Measurements from ENCODE around the gene AMPH. TPM values are rescaled to one million over a fixed set of nuclear protein-coding genes. Genes with fewer than 3 reads are reported as not detected.

The AMPH gene
- total and polyA plus RNA-seq, 2 donors: 1.3 to 1.4 TPM

DNA sequence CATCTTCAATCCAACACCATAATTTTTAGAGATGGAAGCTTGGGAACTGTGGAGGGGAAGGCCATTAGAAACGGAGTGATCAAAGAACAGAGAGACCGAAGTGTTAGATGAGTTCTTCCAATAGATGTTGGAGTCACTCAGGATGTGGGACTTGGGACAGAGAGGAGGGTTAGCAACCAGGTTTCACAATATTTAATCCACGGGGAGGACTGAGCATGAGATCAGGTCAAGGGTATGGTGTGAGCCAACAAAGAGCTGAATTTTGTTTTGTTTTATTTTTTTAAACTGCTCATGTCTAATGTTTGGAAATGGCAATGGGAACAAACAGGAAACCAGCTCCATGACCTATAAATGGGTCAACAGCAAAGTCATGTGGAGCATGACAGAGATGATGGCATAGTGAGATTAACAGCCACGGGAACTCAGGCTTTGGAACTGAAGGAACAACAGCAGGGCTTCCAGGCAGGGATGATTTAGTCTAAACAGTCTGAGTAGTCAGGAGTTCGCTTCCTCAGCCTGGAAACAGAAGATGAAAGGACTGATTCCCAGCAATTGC lies 38.9 kb upstream of the AMPH start:
- no peak for DNase-seq (ENCODE audit: low read depth in 6 of 9, low spot score in 9 of 9)
- no peak overlapping the region for H3K27ac ChIP-seq (ENCODE audit: low read depth in 1 of 2, low read length in 1 of 2)
- 95% methylated on average over 5 of the region's 5 CpGs for WGBS
- no peaks in the 10 kb centered on the region for H3K36me3 ChIP-seq (ENCODE audit: control insufficient read depth in 2 of 2, insufficient read depth in 2 of 2, low read length in 1 of 2)
- no peaks in the 10 kb centered on the region for H3K27me3 ChIP-seq (ENCODE audit: control insufficient read depth in 2 of 2, insufficient read depth in 1 of 2, low read length in 1 of 2)
- H3K4me3 ChIP-seq (ENCODE audit: low read length in 2 of 2): no peak overlapping the region
- no peaks in the 10 kb centered on the region for H3K9me3 ChIP-seq (ENCODE audit: control insufficient read depth in 2 of 2, insufficient read depth in 1 of 2, low read length in 1 of 2)
- H3K4me1 ChIP-seq (ENCODE audit: control insufficient read depth in 2 of 2, insufficient read depth in 2 of 2, low read length in 2 of 2): no peaks in the 10 kb centered on the region

DNA sequence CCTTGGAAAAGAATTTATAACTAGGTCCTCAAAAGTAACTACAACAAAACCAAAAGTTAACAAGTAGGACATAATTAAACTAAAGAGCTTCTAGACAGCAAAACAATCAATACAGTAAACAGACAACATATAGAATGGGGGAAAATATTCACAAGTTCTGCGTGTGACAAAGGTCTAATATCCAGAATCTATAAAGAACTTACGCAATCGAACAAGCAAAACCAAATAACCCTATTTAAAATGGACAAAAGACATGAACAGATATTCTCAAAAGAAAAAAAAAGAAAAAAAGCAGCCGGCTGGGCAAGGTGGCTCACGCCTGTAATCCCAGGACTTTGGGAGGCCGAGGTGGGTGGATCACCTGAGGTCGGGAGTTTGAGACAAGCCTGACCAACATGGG lies 33.8 kb upstream of the AMPH start:
- H3K27ac ChIP-seq (ENCODE audit: low read depth in 1 of 2, low read length in 1 of 2): no peak overlapping the region
- H3K27me3 ChIP-seq (ENCODE audit: control insufficient read depth in 2 of 2, insufficient read depth in 1 of 2, low read length in 1 of 2): no peaks in the 10 kb centered on the region
- no peaks in the 10 kb centered on the region for H3K4me1 ChIP-seq (ENCODE audit: control insufficient read depth in 2 of 2, insufficient read depth in 2 of 2, low read length in 2 of 2)
- no peak for DNase-seq (ENCODE audit: low read depth in 6 of 9, low spot score in 9 of 9)
- no peaks in the 10 kb centered on the region for H3K36me3 ChIP-seq (ENCODE audit: control insufficient read depth in 2 of 2, insufficient read depth in 2 of 2, low read length in 1 of 2)
- WGBS: 98% methylated on average over 7 of the region's 7 CpGs
- no peaks in the 10 kb centered on the region for H3K9me3 ChIP-seq (ENCODE audit: control insufficient read depth in 2 of 2, insufficient read depth in 1 of 2, low read length in 1 of 2)
- no peak overlapping the region for H3K4me3 ChIP-seq (ENCODE audit: low read length in 2 of 2)

DNA sequence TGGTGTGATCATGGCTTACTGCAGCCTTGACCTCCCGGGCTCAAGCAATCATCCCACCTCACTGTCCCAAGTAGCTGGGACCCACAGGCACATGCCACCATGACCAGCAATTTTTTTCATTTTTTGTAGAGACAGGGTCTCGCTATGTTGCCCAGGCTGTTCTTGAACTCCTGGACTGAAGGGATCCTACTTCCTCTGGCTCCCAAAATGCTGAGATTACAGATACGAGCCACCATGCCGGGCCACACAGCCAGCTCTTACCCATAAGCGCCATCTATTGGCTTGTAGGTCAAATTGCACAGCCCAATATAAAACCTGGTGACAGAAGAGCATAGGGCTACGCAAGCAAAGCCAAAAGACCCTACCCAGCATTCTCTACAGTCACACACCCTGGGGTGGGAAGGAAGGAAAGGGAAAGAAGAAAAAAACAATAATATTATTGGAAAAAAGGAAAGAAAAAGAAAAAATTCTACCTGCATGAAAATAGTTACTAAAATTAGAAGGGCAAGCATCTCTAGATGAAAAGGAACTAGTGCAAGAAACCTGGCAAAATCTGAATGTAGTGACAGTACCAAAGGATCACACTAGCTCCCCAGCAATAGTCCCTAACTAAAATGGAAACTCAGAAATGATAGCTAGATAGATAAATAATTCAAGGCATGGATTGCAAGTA lies 29.4 kb upstream of the AMPH start:
- Histone ChIP-seq H3K27ac (ENCODE audit: low read depth in 1 of 2, low read length in 1 of 2) (no peak overlapping the region), H3K4me1 (ENCODE audit: control insufficient read depth in 2 of 2, insufficient read depth in 2 of 2, low read length in 2 of 2) (no peaks in the 10 kb centered on the region), H3K27me3 (ENCODE audit: control insufficient read depth in 2 of 2, insufficient read depth in 1 of 2, low read length in 1 of 2) (no peaks in the 10 kb centered on the region), H3K36me3 (ENCODE audit: control insufficient read depth in 2 of 2, insufficient read depth in 2 of 2, low read length in 1 of 2) (no peaks in the 10 kb centered on the region), H3K9me3 (ENCODE audit: control insufficient read depth in 2 of 2, insufficient read depth in 1 of 2, low read length in 1 of 2) (no peaks in the 10 kb centered on the region), H3K4me3 (ENCODE audit: low read length in 2 of 2) (no peak overlapping the region)
- peak in 6 of 9 donors; percentile 6 to 49 (median 14) for DNase-seq (ENCODE audit: low read depth in 6 of 9, low spot score in 9 of 9)
- WGBS: 47% methylated on average over 6 of the region's 6 CpGs

DNA sequence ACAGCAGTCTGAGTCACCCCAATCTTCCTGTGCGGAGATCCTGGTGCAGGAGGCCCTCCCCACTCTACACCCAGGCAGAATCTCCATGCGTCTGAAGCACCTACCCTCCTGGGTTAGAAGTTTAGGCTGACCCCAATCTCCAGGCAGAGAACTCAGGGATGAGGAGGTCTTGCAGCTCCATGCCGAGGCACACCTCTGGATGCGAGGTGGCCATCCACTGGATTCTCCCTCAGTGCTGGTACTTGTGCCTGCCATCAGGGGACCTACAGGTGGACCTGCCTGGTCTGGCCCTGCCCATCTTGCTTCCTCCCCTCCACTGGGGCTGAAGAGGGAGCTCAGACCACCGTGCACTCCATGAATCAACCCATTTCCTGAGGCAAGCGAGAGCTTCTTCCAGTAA lies 28.8 kb upstream of the AMPH start:
- H3K27me3 ChIP-seq (ENCODE audit: control insufficient read depth in 2 of 2, insufficient read depth in 1 of 2, low read length in 1 of 2): no peaks in the 10 kb centered on the region
- H3K4me3 ChIP-seq (ENCODE audit: low read length in 2 of 2): no peak overlapping the region
- 94% methylated on average over 6 of the region's 6 CpGs for WGBS
- no peaks in the 10 kb centered on the region for H3K36me3 ChIP-seq (ENCODE audit: control insufficient read depth in 2 of 2, insufficient read depth in 2 of 2, low read length in 1 of 2)
- no peaks in the 10 kb centered on the region for H3K4me1 ChIP-seq (ENCODE audit: control insufficient read depth in 2 of 2, insufficient read depth in 2 of 2, low read length in 2 of 2)
- no peak overlapping the region for H3K27ac ChIP-seq (ENCODE audit: low read depth in 1 of 2, low read length in 1 of 2)
- no peaks in the 10 kb centered on the region for H3K9me3 ChIP-seq (ENCODE audit: control insufficient read depth in 2 of 2, insufficient read depth in 1 of 2, low read length in 1 of 2)
- no peak for DNase-seq (ENCODE audit: low read depth in 6 of 9, low spot score in 9 of 9)

DNA sequence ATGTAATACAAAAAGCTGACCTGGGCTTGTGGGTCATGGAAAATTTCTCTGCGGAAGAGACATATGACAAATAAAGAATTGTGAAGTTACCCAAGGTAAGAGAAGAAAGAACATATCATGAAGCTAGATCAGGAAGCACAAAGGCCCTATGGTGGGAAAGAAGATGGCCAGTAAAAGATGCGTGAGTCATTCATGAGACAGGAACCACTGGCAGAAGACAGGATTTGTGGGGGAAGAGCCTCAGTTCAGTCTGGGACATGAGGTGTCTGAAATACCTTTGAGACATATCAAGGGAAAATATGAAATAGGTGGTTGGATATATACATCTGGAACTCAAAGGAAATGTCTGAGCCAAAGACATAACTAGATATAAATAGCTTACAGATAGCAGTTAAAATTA lies 27.7 kb upstream of the AMPH start:
- Histone ChIP-seq H3K27ac (ENCODE audit: low read depth in 1 of 2, low read length in 1 of 2) (no peak overlapping the region), H3K4me3 (ENCODE audit: low read length in 2 of 2) (no peak overlapping the region), H3K36me3 (ENCODE audit: control insufficient read depth in 2 of 2, insufficient read depth in 2 of 2, low read length in 1 of 2) (no peaks in the 10 kb centered on the region), H3K27me3 (ENCODE audit: control insufficient read depth in 2 of 2, insufficient read depth in 1 of 2, low read length in 1 of 2) (no peaks in the 10 kb centered on the region), H3K4me1 (ENCODE audit: control insufficient read depth in 2 of 2, insufficient read depth in 2 of 2, low read length in 2 of 2) (no peaks in the 10 kb centered on the region), H3K9me3 (ENCODE audit: control insufficient read depth in 2 of 2, insufficient read depth in 1 of 2, low read length in 1 of 2) (no peaks in the 10 kb centered on the region)
- no peak for DNase-seq (ENCODE audit: low read depth in 6 of 9, low spot score in 9 of 9)
- 98% methylated on average over 2 of the region's 2 CpGs for WGBS

DNA sequence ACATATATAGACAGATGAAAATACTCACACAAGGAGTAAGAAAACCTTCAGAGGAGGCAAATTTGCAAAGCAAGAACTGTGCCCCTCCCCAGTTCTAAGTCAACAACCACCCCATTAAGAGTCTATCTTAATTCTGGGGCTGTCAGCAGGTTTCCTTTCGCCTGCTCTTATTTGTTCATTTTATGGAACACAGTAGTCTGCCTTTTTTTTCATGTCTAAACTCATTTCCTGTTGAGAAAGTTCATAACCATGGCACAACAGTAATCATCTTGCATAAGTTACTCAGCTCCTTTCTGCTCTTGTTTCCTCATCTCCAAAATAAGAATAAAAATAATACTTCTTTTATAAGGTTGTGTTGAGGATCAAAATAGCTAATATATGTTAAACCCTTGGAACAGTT lies 25.8 kb upstream of the AMPH start:
- no peaks in the 10 kb centered on the region for H3K36me3 ChIP-seq (ENCODE audit: control insufficient read depth in 2 of 2, insufficient read depth in 2 of 2, low read length in 1 of 2)
- peak in 1 of 9 donors; percentile 21 for DNase-seq (ENCODE audit: low read depth in 6 of 9, low spot score in 9 of 9)
- no peaks in the 10 kb centered on the region for H3K9me3 ChIP-seq (ENCODE audit: control insufficient read depth in 2 of 2, insufficient read depth in 1 of 2, low read length in 1 of 2)
- no peak overlapping the region for H3K4me3 ChIP-seq (ENCODE audit: low read length in 2 of 2)
- H3K27me3 ChIP-seq (ENCODE audit: control insufficient read depth in 2 of 2, insufficient read depth in 1 of 2, low read length in 1 of 2): no peaks in the 10 kb centered on the region
- H3K27ac ChIP-seq (ENCODE audit: low read depth in 1 of 2, low read length in 1 of 2): no peak overlapping the region
- H3K4me1 ChIP-seq (ENCODE audit: control insufficient read depth in 2 of 2, insufficient read depth in 2 of 2, low read length in 2 of 2): no peaks in the 10 kb centered on the region
- WGBS: 75% methylated on average over 1 of the region's 1 CpG

DNA sequence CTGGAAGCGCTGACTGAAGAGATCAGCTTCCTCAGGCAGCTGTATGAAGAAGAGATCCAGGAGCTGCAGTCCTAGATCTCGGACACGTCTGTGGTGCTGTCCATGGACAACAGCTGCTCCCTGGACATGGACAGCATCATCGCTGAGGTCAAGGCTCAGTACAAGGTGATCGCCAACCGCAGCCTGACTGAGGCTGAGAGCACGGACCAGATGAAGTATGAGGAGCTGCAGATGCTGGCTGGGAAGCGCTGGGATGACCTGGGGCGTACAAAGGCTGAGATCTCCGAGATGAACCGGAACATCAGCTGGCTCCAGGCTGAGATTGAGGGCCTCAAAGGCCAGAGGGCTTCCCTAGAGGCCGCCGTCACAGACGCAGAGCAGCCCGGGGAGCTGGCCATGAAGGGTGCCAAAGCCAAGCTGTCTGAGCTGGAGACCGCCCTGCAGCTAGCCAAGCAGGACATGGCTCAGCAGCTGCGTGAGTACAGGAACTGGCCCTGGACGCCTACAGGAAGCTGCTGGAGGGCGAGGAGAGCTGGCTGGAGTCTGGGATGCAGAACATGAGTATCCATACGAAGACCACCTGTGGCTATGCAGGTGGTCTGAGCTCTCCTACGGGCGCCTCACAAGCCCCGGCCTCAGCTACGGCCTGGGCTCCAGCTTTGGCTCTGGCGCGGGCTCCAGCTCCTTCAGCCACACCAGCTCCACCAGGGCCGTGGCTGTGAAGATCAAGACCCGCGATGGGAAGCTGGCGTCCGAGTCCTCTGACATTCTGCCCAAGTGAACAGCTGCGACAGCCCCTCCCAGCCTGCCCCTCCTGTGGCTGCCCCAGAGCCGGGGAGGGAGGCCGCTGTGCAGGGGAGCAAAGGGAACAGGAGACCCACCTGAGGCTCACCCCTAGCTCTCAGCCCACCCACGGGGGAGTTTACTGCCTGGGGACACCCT lies 24.9 kb upstream of the AMPH start:
- H3K36me3 ChIP-seq (ENCODE audit: control insufficient read depth in 2 of 2, insufficient read depth in 2 of 2, low read length in 1 of 2): no peaks in the 10 kb centered on the region
- DNase-seq (ENCODE audit: low read depth in 6 of 9, low spot score in 9 of 9): no peak
- no peaks in the 10 kb centered on the region for H3K4me1 ChIP-seq (ENCODE audit: control insufficient read depth in 2 of 2, insufficient read depth in 2 of 2, low read length in 2 of 2)
- WGBS: 96% methylated on average over 35 of the region's 35 CpGs
- no peak overlapping the region for H3K4me3 ChIP-seq (ENCODE audit: low read length in 2 of 2)
- no peaks in the 10 kb centered on the region for H3K9me3 ChIP-seq (ENCODE audit: control insufficient read depth in 2 of 2, insufficient read depth in 1 of 2, low read length in 1 of 2)
- no peaks in the 10 kb centered on the region for H3K27me3 ChIP-seq (ENCODE audit: control insufficient read depth in 2 of 2, insufficient read depth in 1 of 2, low read length in 1 of 2)
- peak overlapping the region in 1 of 2 donors; percentile 3 for H3K27ac ChIP-seq (ENCODE audit: low read depth in 1 of 2, low read length in 1 of 2)

DNA sequence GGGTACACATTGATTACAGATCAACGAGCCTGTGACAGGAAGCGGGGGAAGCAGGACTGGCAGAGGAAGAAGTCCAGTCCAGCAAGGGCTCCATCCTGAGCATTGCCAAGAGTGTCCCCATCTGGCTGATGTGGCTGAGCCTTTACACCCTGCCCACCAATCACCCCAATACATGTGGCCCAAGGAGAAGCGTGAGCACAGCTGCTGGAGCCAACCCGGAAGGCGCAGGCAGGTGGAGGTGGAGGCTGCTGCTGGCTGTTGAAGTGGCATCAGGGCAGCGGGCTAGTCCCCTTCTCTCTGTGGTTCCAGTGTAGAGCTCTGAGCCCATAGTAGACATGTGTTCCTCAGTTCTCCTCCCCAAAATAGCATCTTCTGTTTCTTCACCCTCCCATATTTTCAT lies 6.8 kb upstream of the AMPH start:
- Histone ChIP-seq H3K36me3 (ENCODE audit: control insufficient read depth in 2 of 2, insufficient read depth in 2 of 2, low read length in 1 of 2) (no peaks in the 10 kb centered on the region), H3K9me3 (ENCODE audit: control insufficient read depth in 2 of 2, insufficient read depth in 1 of 2, low read length in 1 of 2) (no peaks in the 10 kb centered on the region), H3K27me3 (ENCODE audit: control insufficient read depth in 2 of 2, insufficient read depth in 1 of 2, low read length in 1 of 2) (peaks cover 2 to 4% of the 10 kb centered on the region in 2 donors), H3K27ac (ENCODE audit: low read depth in 1 of 2, low read length in 1 of 2) (no peak overlapping the region), H3K4me3 (ENCODE audit: low read length in 2 of 2) (no peak overlapping the region), H3K4me1 (ENCODE audit: control insufficient read depth in 2 of 2, insufficient read depth in 2 of 2, low read length in 2 of 2) (no peaks in the 10 kb centered on the region)
- WGBS: 97% methylated on average over 6 of the region's 6 CpGs
- DNase-seq (ENCODE audit: low read depth in 6 of 9, low spot score in 9 of 9): no peak

DNA sequence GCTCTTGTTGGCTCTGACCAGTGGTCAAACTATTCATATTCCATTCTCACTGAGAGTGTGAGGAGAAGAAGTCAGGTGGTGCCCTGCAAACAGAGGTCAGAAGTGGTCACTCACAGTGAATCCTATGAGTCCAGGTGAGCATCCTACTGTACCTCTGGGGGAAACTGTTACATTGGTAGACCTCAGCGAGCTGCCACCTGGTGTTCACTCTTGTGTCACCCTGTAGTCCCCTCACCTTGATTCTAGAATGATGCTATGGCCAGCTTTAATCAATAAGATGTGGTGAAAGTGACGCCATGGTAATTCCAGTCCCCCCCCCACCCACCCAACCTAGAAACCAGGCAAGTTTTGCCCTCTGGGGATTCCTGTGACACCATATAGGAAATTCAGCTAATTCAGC lies 1.2 kb upstream of the AMPH start:
- no peaks in the 10 kb centered on the region for H3K9me3 ChIP-seq (ENCODE audit: control insufficient read depth in 2 of 2, insufficient read depth in 1 of 2, low read length in 1 of 2)
- no peak for DNase-seq (ENCODE audit: low read depth in 6 of 9, low spot score in 9 of 9)
- peaks cover 33 to 47% of the 10 kb centered on the region in 2 donors for H3K27me3 ChIP-seq (ENCODE audit: control insufficient read depth in 2 of 2, insufficient read depth in 1 of 2, low read length in 1 of 2)
- 89% methylated on average over 2 of the region's 2 CpGs for WGBS
- H3K36me3 ChIP-seq (ENCODE audit: control insufficient read depth in 2 of 2, insufficient read depth in 2 of 2, low read length in 1 of 2): no peaks in the 10 kb centered on the region
- H3K27ac ChIP-seq (ENCODE audit: low read depth in 1 of 2, low read length in 1 of 2): no peak overlapping the region
- no peak overlapping the region for H3K4me3 ChIP-seq (ENCODE audit: low read length in 2 of 2)
- H3K4me1 ChIP-seq (ENCODE audit: control insufficient read depth in 2 of 2, insufficient read depth in 2 of 2, low read length in 2 of 2): no peaks in the 10 kb centered on the region

Data from thymus (tissue), 11 donors.